ENCODE data around the gene ABHD12. TPM values are rescaled to one million over a fixed set of nuclear protein-coding genes. Genes with fewer than 3 reads are reported as not detected.

ABHD12 gene
- total and polyA plus RNA-seq, 2 donors (not counting 3 experiments of a cell fraction or from before 2014, with no cell fraction given), result 19.2 to 36.0 TPM

DNA sequence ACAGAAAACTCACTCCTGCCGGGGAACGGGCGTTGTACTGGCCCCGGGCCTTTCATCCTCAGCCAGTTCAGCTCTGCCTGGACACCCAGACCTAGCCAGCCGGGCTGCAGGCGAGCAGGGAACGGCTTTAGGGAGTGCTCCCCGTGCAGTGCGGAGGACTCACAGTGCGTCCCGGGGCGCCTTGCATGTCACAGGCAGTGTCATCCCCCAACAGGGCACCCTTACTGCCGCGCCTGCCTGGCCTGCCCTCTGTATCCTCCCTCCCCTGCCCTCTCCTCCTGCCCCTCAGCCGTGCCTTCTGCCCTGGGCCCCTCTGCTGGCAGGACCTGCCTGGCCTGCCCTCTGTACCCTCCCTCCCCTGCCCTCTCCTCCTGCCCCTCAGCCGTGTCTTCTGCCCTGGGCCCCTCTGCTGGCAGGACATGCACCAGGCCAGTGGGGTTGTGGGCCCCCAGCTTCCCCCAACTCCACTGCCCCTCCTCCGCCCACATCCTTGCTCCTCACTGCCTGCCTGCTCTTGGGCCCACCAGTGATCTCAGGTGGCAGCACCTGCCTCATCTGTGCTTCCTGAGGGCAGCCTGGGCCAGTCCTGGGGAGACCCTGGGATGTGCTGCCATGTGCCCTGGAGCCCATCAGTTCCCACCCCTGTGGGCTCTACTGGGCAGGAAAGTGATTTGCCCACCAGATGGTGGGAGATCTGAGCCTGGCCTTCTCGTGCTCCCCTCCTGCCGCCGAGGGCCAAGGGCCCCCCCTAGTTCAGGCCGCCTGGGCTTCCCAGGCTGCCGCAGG, 99.8 kb downstream of the ABHD12 start:
- POLR2A ChIA-PET, result no interaction called here
- no peak for DNase-seq (ENCODE audit: low read depth, low spot score)

More for the DNA sequence above, 99.8 kb downstream of the ABHD12 start:
- no peak for TF ChIP-seq POLR2AphosphoS5 (IDR thresholded peaks at IDR 0.05; ENCODE audit: insufficient read depth, low read depth, low read length)
- TF ChIP-seq, protein P1, sequence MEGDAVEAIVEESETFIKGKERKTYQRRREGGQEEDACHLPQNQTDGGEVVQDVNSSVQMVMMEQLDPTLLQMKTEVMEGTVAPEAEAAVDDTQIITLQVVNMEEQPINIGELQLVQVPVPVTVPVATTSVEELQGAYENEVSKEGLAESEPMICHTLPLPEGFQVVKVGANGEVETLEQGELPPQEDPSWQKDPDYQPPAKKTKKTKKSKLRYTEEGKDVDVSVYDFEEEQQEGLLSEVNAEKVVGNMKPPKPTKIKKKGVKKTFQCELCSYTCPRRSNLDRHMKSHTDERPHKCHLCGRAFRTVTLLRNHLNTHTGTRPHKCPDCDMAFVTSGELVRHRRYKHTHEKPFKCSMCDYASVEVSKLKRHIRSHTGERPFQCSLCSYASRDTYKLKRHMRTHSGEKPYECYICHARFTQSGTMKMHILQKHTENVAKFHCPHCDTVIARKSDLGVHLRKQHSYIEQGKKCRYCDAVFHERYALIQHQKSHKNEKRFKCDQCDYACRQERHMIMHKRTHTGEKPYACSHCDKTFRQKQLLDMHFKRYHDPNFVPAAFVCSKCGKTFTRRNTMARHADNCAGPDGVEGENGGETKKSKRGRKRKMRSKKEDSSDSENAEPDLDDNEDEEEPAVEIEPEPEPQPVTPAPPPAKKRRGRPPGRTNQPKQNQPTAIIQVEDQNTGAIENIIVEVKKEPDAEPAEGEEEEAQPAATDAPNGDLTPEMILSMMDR (IDR thresholded peaks at IDR 0.05; ENCODE audit: extremely low read depth in 1 of 2, insufficient read depth in 1 of 2, low read depth in 1 of 2, low read length in 2 of 2), result no peak
- no peak for TF ChIP-seq JUN (IDR thresholded peaks at IDR 0.05; ENCODE audit: borderline replicate concordance, insufficient read depth, insufficient read length, low read depth)
- TF ChIP-seq, protein P2, sequence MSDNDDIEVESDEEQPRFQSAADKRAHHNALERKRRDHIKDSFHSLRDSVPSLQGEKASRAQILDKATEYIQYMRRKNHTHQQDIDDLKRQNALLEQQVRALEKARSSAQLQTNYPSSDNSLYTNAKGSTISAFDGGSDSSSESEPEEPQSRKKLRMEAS (IDR thresholded peaks at IDR 0.05; ENCODE audit: insufficient read depth, insufficient read length), result no peak
- TF ChIP-seq EZH2 (IDR thresholded peaks at IDR 0.05; ENCODE audit: borderline replicate concordance, low read depth, low read length, severe bottlenecking), result no peak
- TF ChIP-seq POLR2A (IDR thresholded peaks at IDR 0.05; ENCODE audit: low read depth, low read length), result no peak
- TF ChIP-seq MYC (IDR thresholded peaks at IDR 0.05; ENCODE audit: low read depth, low read length), result no peak
- no peak for TF ChIP-seq FOS (IDR thresholded peaks at IDR 0.05; ENCODE audit: borderline replicate concordance, insufficient read depth, low read length)
- TF ChIP-seq GATA2 (IDR thresholded peaks at IDR 0.05; ENCODE audit: insufficient read depth, insufficient read length, low read depth, low read length), result no peak
- BruUV-seq (replicated peaks), result no TSS peak
- Histone ChIP-seq H4K20me1 (replicated peaks; ENCODE audit: control insufficient read depth, extremely low read depth, insufficient read depth, low read length) (no peaks in the 10 kb centered on the region), H3K4me1 (ENCODE audit: control insufficient read depth, extremely low read depth, insufficient read depth, low read length) (no peaks in the 10 kb centered on the region), H3K79me2 (ENCODE audit: control insufficient read depth, insufficient read depth, low read length) (no peaks in the 10 kb centered on the region), H3K27ac (ENCODE audit: insufficient read depth, low read depth, low read length) (no peak overlapping the region), H3K4me2 (ENCODE audit: insufficient read depth, low read length) (no peak overlapping the region), H3K4me3 (replicated peaks in 1 of 3; ENCODE audit: insufficient read depth in 1 of 3, low read depth in 1 of 3, low read length in 3 of 3) (no peak overlapping the region), H3K36me3 (ENCODE audit: control insufficient read depth in 2 of 2, extremely low read depth in 1 of 2, insufficient read depth in 2 of 2, low read length in 2 of 2) (peaks cover under 1 to 30% of the 10 kb centered on the region in 2 experiments), H3K9me1 (replicated peaks; ENCODE audit: control insufficient read depth, extremely low read depth, insufficient read depth, low read length) (no peaks in the 10 kb centered on the region), H2AFZ (ENCODE audit: low read depth, low read length) (no peak overlapping the region), H3K27me3 (ENCODE audit: control insufficient read depth in 2 of 2, insufficient read depth in 2 of 2, low read length in 2 of 2) (no peaks in the 10 kb centered on the region), H3K9me3 (replicated peaks; ENCODE audit: control insufficient read depth, insufficient read depth, low read length) (no peaks in the 10 kb centered on the region), H3K9ac (replicated peaks; ENCODE audit: extremely low read depth, insufficient read depth, low read length) (no peak overlapping the region)
- intact Hi-C loops (cut with micrococcal nuclease) (no loop called here), dilution Hi-C loops (cut with MboI; ENCODE audit: extremely low pct_ligation_motif_present, low sequenced_read_pairs) (no loop called here)
- no peak for FAIRE-seq
- CTCF ChIA-PET, result interaction anchor here (2.3 kb wide), 1 partner anchor 108 kb away, joined by 14 read pairs; no protein-coding TSS in a partner anchor
